Measurements from ENCODE around the gene NPB.

DNA sequence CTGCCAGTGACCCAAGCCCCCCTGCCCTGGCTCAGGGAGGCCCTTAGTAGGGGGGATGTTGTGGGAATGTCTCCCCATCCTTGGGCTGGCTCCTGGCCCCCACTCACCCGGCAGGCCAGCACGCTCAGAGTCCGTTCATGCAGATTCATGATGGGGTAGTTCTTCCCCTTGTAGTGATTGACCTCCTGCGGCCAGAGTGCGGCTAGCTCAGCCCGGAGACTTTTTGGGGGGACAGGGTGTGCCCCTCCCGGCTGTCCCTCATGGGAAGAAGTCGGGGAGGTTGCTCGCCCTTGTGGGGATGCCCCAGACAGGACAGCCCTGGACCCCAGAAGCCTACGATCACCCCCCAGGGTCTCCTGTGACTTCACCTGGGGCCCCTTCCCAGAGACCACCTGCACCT lies 4.0 kb downstream of the NPB start:
- TF ChIP-seq EZH2 (IDR thresholded peaks at IDR 0.05; ENCODE audit: low read length, missing control alignments) = no peak
- TF ChIP-seq, protein P1, sequence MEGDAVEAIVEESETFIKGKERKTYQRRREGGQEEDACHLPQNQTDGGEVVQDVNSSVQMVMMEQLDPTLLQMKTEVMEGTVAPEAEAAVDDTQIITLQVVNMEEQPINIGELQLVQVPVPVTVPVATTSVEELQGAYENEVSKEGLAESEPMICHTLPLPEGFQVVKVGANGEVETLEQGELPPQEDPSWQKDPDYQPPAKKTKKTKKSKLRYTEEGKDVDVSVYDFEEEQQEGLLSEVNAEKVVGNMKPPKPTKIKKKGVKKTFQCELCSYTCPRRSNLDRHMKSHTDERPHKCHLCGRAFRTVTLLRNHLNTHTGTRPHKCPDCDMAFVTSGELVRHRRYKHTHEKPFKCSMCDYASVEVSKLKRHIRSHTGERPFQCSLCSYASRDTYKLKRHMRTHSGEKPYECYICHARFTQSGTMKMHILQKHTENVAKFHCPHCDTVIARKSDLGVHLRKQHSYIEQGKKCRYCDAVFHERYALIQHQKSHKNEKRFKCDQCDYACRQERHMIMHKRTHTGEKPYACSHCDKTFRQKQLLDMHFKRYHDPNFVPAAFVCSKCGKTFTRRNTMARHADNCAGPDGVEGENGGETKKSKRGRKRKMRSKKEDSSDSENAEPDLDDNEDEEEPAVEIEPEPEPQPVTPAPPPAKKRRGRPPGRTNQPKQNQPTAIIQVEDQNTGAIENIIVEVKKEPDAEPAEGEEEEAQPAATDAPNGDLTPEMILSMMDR (conservative IDR thresholded peaks at IDR 0.05 in 1 of 2, IDR thresholded peaks at IDR 0.05 in 1 of 2; ENCODE audit: low read depth in 1 of 2, low read length in 2 of 2) = no peak

Data from fibroblast of lung (primary cell).